Measurements from ENCODE around the gene NRXN3.

The NRXN3 gene

GRCh38 chr14:78725086-78725485 is 554.9 kb downstream of the NRXN3 start:
- DNase-seq (ENCODE audit: low spot score) = no peak
- no peak for TF ChIP-seq CTCF (IDR thresholded peaks at IDR 0.05; ENCODE audit: extremely low read depth, insufficient read depth, missing control alignments)
- in situ Hi-C loops (cut with MboI; ENCODE audit: low pct_unique_long_range_greater_than_20kb, low sequenced_read_pairs, unreplicated experiment) = no loop called here

GRCh38 chr14:78737116-78737515 is 566.9 kb downstream of the NRXN3 start:
- no peak for TF ChIP-seq CTCF (IDR thresholded peaks at IDR 0.05; ENCODE audit: extremely low read depth, insufficient read depth, missing control alignments)
- DNase-seq (ENCODE audit: low spot score) = no peak
- in situ Hi-C loops (cut with MboI; ENCODE audit: low pct_unique_long_range_greater_than_20kb, low sequenced_read_pairs, unreplicated experiment) = no loop called here

GRCh38 chr14:78737601-78738000 is 567.4 kb downstream of the NRXN3 start:
- no peak for DNase-seq (ENCODE audit: low spot score)
- in situ Hi-C loops (cut with MboI; ENCODE audit: low pct_unique_long_range_greater_than_20kb, low sequenced_read_pairs, unreplicated experiment) = no loop called here
- no peak for TF ChIP-seq CTCF (IDR thresholded peaks at IDR 0.05; ENCODE audit: extremely low read depth, insufficient read depth, missing control alignments)

GRCh38 chr14:78746086-78746595 is 576.0 kb downstream of the NRXN3 start:
- in situ Hi-C loops (cut with MboI; ENCODE audit: low pct_unique_long_range_greater_than_20kb, low sequenced_read_pairs, unreplicated experiment) = no loop called here
- DNase-seq (ENCODE audit: low spot score) = no peak
- no peak for TF ChIP-seq CTCF (IDR thresholded peaks at IDR 0.05; ENCODE audit: extremely low read depth, insufficient read depth, missing control alignments)

GRCh38 chr14:78747813-78748212 is 577.6 kb downstream of the NRXN3 start:
- in situ Hi-C loops (cut with MboI; ENCODE audit: low pct_unique_long_range_greater_than_20kb, low sequenced_read_pairs, unreplicated experiment) = no loop called here
- no peak for DNase-seq (ENCODE audit: low spot score)
- no peak for TF ChIP-seq CTCF (IDR thresholded peaks at IDR 0.05; ENCODE audit: extremely low read depth, insufficient read depth, missing control alignments)

GRCh38 chr14:78752518-78753188 is 582.5 kb downstream of the NRXN3 start:
- no peak for TF ChIP-seq CTCF (IDR thresholded peaks at IDR 0.05; ENCODE audit: extremely low read depth, insufficient read depth, missing control alignments)
- no peak for DNase-seq (ENCODE audit: low spot score)

More at GRCh38 chr14:78752518-78753188, 582.5 kb downstream of the NRXN3 start:
- in situ Hi-C loops (cut with MboI; ENCODE audit: low pct_unique_long_range_greater_than_20kb, low sequenced_read_pairs, unreplicated experiment) = no loop called here
